A549 (cell line): ENCODE measurements around the gene TMEM260.

Experiments used
- CBX8 ChIP-seq: fragments of 200-600 bp; sonication (generic); IDR thresholded peaks from 2 replicates; pipeline ENCODE4 v1.6.1; 2016
- CEBPB ChIP-seq, 2 experiments: fragments of >200 bp in 1 of 2; sonication (Bioruptor Twin) in 1 of 2; formaldehyde crosslinking in 1 of 2; IDR thresholded peaks; 2 replicates each; pipeline ENCODE4 v1.6.1; 2012 to 2016
- CTCF ChIP-seq: fragments of >200 bp; sonication (Bioruptor Twin); formaldehyde crosslinking; IDR thresholded peaks from 3 replicates; pipeline ENCODE4 v1.5.1; 2016
- ELK1 ChIP-seq: fragments of 150-350 bp; IDR thresholded peaks from 2 replicates; pipeline ENCODE4 v1.6.1; 2014; ENCODE audit warnings: low read depth, mild to moderate bottlenecking, low read length
- EP300 ChIP-seq, 2 experiments: fragments of >200 bp; sonication (Bioruptor Twin); formaldehyde crosslinking; IDR thresholded peaks; 2 replicates in 1 of 2; 3 replicates in 1 of 2; pipeline ENCODE4 v1.6.1; 2016 to 2017
- ESRRA ChIP-seq: fragments of 150-350 bp; IDR thresholded peaks from 2 replicates; pipeline ENCODE4 v1.6.1; 2014; ENCODE audit warnings: mild to moderate bottlenecking, low read length, borderline replicate concordance
- FOXS1 ChIP-seq: fragments of 250-450 bp; sonication (Bioruptor Pico); IDR thresholded peaks from 2 replicates; pipeline ENCODE4 v1.5.0; 2020; ENCODE audit warnings: mild to moderate bottlenecking, moderate library complexity
- MAZ ChIP-seq: fragments of 150-350 bp; IDR thresholded peaks from 2 replicates; pipeline ENCODE4 v1.6.1; 2014; ENCODE audit warnings: antibody characterized with exemption, low read depth, low read length, borderline replicate concordance
- POLR2A ChIP-seq: IDR thresholded peaks from 2 replicates; pipeline ENCODE4 v1.6.1; 2012; ENCODE audit warnings: mild to moderate bottlenecking, low read length
- RCOR1 ChIP-seq: fragments of 150-350 bp; IDR thresholded peaks from 2 replicates; pipeline ENCODE4 v1.6.1; 2014; ENCODE audit warnings: antibody characterized with exemption, low read length, low read depth
- RFX5 ChIP-seq: fragments of 450-650 bp; IDR thresholded peaks from 2 replicates; pipeline ENCODE4 v1.7.1; 2014; ENCODE audit warnings: antibody characterized with exemption, mild to moderate bottlenecking, moderate library complexity
- TP53 ChIP-seq: fragments of 250-450 bp; sonication (Bioruptor Pico); IDR thresholded peaks from 2 replicates; pipeline ENCODE4 v1.5.0; 2021; ENCODE audit warnings: mild to moderate bottlenecking, moderate library complexity
- USF2 ChIP-seq: fragments of 450-650 bp; IDR thresholded peaks from 2 replicates; pipeline ENCODE4 v1.6.1; 2014; ENCODE audit warnings: antibody characterized with exemption
- ZC3H11A ChIP-seq: fragments of 450-650 bp; IDR thresholded peaks from 2 replicates; pipeline ENCODE4 v1.6.1; 2014; ENCODE audit warnings: antibody characterized with exemption, mild to moderate bottlenecking

- no peak for TF ChIP-seq MAZ
- TF ChIP-seq CBX8 = no peak
- TF ChIP-seq TP53 = no peak
- TF ChIP-seq CTCF = no peak
- no peak for TF ChIP-seq EP300 (IDR thresholded peaks at IDR 0.05)
- no peak for TF ChIP-seq CEBPB (IDR thresholded peaks at IDR 0.05)
- TF ChIP-seq ELK1 = no peak
- no peak for TF ChIP-seq RCOR1
- TF ChIP-seq FOXS1 (CRISPR knock-in tag) = no peak
- no peak for TF ChIP-seq RFX5
- TF ChIP-seq ZC3H11A = no peak
- no peak for TF ChIP-seq POLR2A
- no peak for TF ChIP-seq USF2
- no peak for TF ChIP-seq ESRRA
These were observed 37.5 kb downstream of the TMEM260 start for GRCh38 chr14:56617084-56617483.
